ENCODE data around the gene GTF3C1.

- TF ChIP-seq POLR2A (IDR thresholded peaks at IDR 0.05) = no peak
- TF ChIP-seq CTCF (IDR thresholded peaks at IDR 0.05) = no peak
Measured at GRCh38 chr16:27511657-27512448, 37.9 kb downstream of the GTF3C1 start.
